ENCODE results near the gene ME1. TPM values are rescaled to one million over a fixed set of nuclear protein-coding genes. Genes with fewer than 3 reads are reported as not detected.

The ME1 gene
- total RNA-seq (2022) (121 and 131 TPM in 2 replicates), Bru-seq, nascent RNA (percentile 98 among the genes with signal in this experiment), BruChase-seq, experiment 1, labeled RNA remaining after a 2-hour chase (percentile 90 among the genes with signal in this experiment), BruChase-seq, experiment 2, labeled RNA remaining after a 6-hour chase (percentile 90 among the genes with signal in this experiment)
- long read RNA-seq, transcript ME1-201 (14 exons, 3,371 nt) = major isoform, 182 of 233 reads
- long read RNA-seq, partial matches to known transcripts = 23 of 233 reads
- long read RNA-seq, other reads (novel, unspliced or antisense) = 28 of 233 reads

GRCh38 chr6:83430611-83431544 is at the start of gene ME1:
ME1 (minus strand) TSS chr6:83431051; CDS start chr6:83430954, 97 bp downstream.
- TF ChIP-seq CTCF (IDR thresholded peaks at IDR 0.05; ENCODE audit: insufficient read depth in 1 of 2, low read depth in 1 of 2, low read length in 1 of 2, severe bottlenecking in 1 of 2, unreplicated experiment in 1 of 2) = no peak
- H3K27me3 Mint-ChIP-seq (ENCODE audit: insufficient read depth, unreplicated experiment) = no peaks in the 10 kb centered on the region
- Histone ChIP-seq H3K4me1 (peaks cover 41% of the 10 kb centered on the region), H3K27me3 (replicated peaks; ENCODE audit: control insufficient read depth, insufficient read depth, low read length) (no peaks in the 10 kb centered on the region), H3K4me3 (ENCODE audit: low read depth, low read length) (peak within 1 kb of the TSS; percentile 79), H3K9me3 (peaks cover under 1% of the 10 kb centered on the region), H3K36me3 (ENCODE audit: control insufficient read depth, insufficient read depth, low read length) (no peaks in the 10 kb centered on the region; the same call in 1 of the 2 replicates)
- peak within 1 kb of the TSS; percentile 99 for H3K27ac Mint-ChIP-seq (ENCODE audit: unreplicated experiment)
- peaks cover 56% of the 10 kb centered on the region for H3K36me3 Mint-ChIP-seq (ENCODE audit: insufficient read depth, unreplicated experiment)
- BruUV-seq (replicated peaks) = no TSS peak
- H3K4me1 Mint-ChIP-seq (ENCODE audit: low read depth, unreplicated experiment) = peaks cover 25% of the 10 kb centered on the region
- DNase-seq = peak; percentile 91 to 94
- POLR2A ChIA-PET = interaction anchor here (0.6 to 1.7 kb wide), 2 partner anchors 8 to 32 kb away, joined by 4 to 14 read pairs; no protein-coding TSS in a partner anchor
- CTCF ChIA-PET = interaction anchor here (1.0 kb wide), 1 partner anchor 82 kb away, joined by 5 read pairs; the partner anchor contains the start of gene PRSS35
- intact Hi-C loops (cut with micrococcal nuclease; ENCODE audit: unreplicated experiment) = loop anchor here (1.0 to 2.0 kb wide), 4 partner anchors 8 to 364 kb away; partner anchors contain the start of genes DOP1A and PRSS35
- no peaks in the 10 kb centered on the region for H3K9me3 Mint-ChIP-seq (ENCODE audit: unreplicated experiment)
- H3K4me3 Mint-ChIP-seq (ENCODE audit: unreplicated experiment) = peak within 1 kb of the TSS; percentile 100

GRCh38 chr6:83480470-83480869 is 49.6 kb upstream of the ME1 start:
- no peaks in the 10 kb centered on the region for H3K36me3 Mint-ChIP-seq (ENCODE audit: insufficient read depth, unreplicated experiment)
- ChIA-PET CTCF (no interaction called here), POLR2A (no interaction called here)
- no TSS peak for BruUV-seq (replicated peaks)
- H3K27me3 ChIP-seq (replicated peaks; ENCODE audit: control insufficient read depth, insufficient read depth, low read length) = no peaks in the 10 kb centered on the region
- H3K4me1 Mint-ChIP-seq (ENCODE audit: low read depth, unreplicated experiment) = peaks cover 10% of the 10 kb centered on the region
- H3K27ac Mint-ChIP-seq (ENCODE audit: unreplicated experiment) = peak overlapping the region; percentile 5
- H3K4me1 ChIP-seq = no peaks in the 10 kb centered on the region
- no peak for TF ChIP-seq CTCF (IDR thresholded peaks at IDR 0.05; ENCODE audit: insufficient read depth in 1 of 2, low read depth in 1 of 2, low read length in 1 of 2, severe bottlenecking in 1 of 2, unreplicated experiment in 1 of 2)
- no peaks in the 10 kb centered on the region for H3K9me3 ChIP-seq
- no peaks in the 10 kb centered on the region for H3K9me3 Mint-ChIP-seq (ENCODE audit: unreplicated experiment)
- H3K4me3 Mint-ChIP-seq (ENCODE audit: unreplicated experiment) = no peak overlapping the region
- no peaks in the 10 kb centered on the region for H3K27me3 Mint-ChIP-seq (ENCODE audit: insufficient read depth, unreplicated experiment)
- H3K36me3 ChIP-seq (ENCODE audit: control insufficient read depth, insufficient read depth, low read length) = no peaks in the 10 kb centered on the region
- intact Hi-C loops (cut with micrococcal nuclease; ENCODE audit: unreplicated experiment) = no loop called here
- no peak for DNase-seq
- no peak overlapping the region for H3K4me3 ChIP-seq (ENCODE audit: low read depth, low read length)

- no TSS peak for BruUV-seq (replicated peaks)
- no peaks in the 10 kb centered on the region for H3K36me3 ChIP-seq (ENCODE audit: control insufficient read depth, insufficient read depth, low read length)
- intact Hi-C loops (cut with micrococcal nuclease; ENCODE audit: unreplicated experiment) = no loop called here
- H3K4me1 Mint-ChIP-seq (ENCODE audit: low read depth, unreplicated experiment) = peaks cover 10% of the 10 kb centered on the region
- no peaks in the 10 kb centered on the region for H3K9me3 ChIP-seq
- no peak overlapping the region for H3K27ac Mint-ChIP-seq (ENCODE audit: unreplicated experiment)
- ChIA-PET POLR2A (no interaction called here), CTCF (no interaction called here)
- no peak for DNase-seq
- no peaks in the 10 kb centered on the region for H3K9me3 Mint-ChIP-seq (ENCODE audit: unreplicated experiment)
- no peak overlapping the region for H3K4me3 Mint-ChIP-seq (ENCODE audit: unreplicated experiment)
- H3K27me3 ChIP-seq (replicated peaks; ENCODE audit: control insufficient read depth, insufficient read depth, low read length) = no peaks in the 10 kb centered on the region
- no peaks in the 10 kb centered on the region for H3K27me3 Mint-ChIP-seq (ENCODE audit: insufficient read depth, unreplicated experiment)
- TF ChIP-seq CTCF (IDR thresholded peaks at IDR 0.05; ENCODE audit: insufficient read depth in 1 of 2, low read depth in 1 of 2, low read length in 1 of 2, severe bottlenecking in 1 of 2, unreplicated experiment in 1 of 2) = no peak
- no peaks in the 10 kb centered on the region for H3K4me1 ChIP-seq
- no peak overlapping the region for H3K4me3 ChIP-seq (ENCODE audit: low read depth, low read length)
- no peaks in the 10 kb centered on the region for H3K36me3 Mint-ChIP-seq (ENCODE audit: insufficient read depth, unreplicated experiment)
Measured at GRCh38 chr6:83479389-83479788, 48.5 kb upstream of the ME1 start.
